ENCODE measurements around the gene YARS1.
A peak's percentile ranks its signal among the peaks of the same experiment; 100 is the strongest.

The YARS1 gene

GRCh38 chr1:32757213-32757895, 59.8 kb downstream of the YARS1 start:
- Histone ChIP-seq H3K36me3 (ENCODE audit: control insufficient read depth in 2 of 2, insufficient read depth in 2 of 2, low read length in 2 of 2) (peaks cover 0 to 5% of the 10 kb centered on the region in 2 donors), H3K9me3 (ENCODE audit: control insufficient read depth in 2 of 2, low read length in 2 of 2) (no peaks in the 10 kb centered on the region), H3K27me3 (ENCODE audit: control insufficient read depth in 2 of 2, insufficient read depth in 2 of 2, low read length in 2 of 2) (no peaks in the 10 kb centered on the region), H3K4me3 (ENCODE audit: low read length in 2 of 2) (no peak overlapping the region), H3K9ac (ENCODE audit: low read depth in 1 of 2, low read length in 2 of 2) (peak overlapping the region; percentile 41 to 80), H3K27ac (ENCODE audit: low read depth in 2 of 2, low read length in 2 of 2) (peak overlapping the region; percentile 98 to 99), H3K4me1 (ENCODE audit: control insufficient read depth in 2 of 2, insufficient read depth in 2 of 2, low read length in 2 of 2) (peaks cover 68 to 80% of the 10 kb centered on the region in 2 donors)

DNA sequence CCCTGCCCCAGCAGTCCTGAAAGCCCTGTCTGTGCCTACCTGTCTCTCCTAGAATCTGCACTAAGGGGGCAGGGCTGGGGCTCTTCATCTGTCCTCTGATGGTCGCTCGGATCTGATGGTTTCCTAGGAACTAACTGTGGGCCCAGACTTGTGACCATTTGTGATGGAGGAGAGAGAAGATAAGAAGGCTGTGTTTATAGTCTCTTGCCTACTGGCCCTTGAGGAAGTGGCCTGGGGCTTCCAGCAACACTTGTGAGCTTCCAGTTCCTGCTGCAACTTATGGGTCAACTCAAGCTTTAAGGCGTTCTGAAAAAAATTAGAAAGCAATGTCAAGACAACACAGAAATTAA, 61.4 kb downstream of the YARS1 start:
- Histone ChIP-seq H3K4me1 (ENCODE audit: control insufficient read depth in 2 of 2, insufficient read depth in 2 of 2, low read length in 2 of 2) (peaks cover 56 to 65% of the 10 kb centered on the region in 2 donors), H3K9me3 (ENCODE audit: control insufficient read depth in 2 of 2, low read length in 2 of 2) (no peaks in the 10 kb centered on the region), H3K27me3 (ENCODE audit: control insufficient read depth in 2 of 2, insufficient read depth in 2 of 2, low read length in 2 of 2) (no peaks in the 10 kb centered on the region), H3K27ac (ENCODE audit: low read depth in 2 of 2, low read length in 2 of 2) (peak overlapping the region; percentile 46 to 77), H3K4me3 (ENCODE audit: low read length in 2 of 2) (peak overlapping the region in 1 of 2 donors; percentile 7), H3K9ac (ENCODE audit: low read depth in 1 of 2, low read length in 2 of 2) (peak overlapping the region; percentile 29 to 32), H3K36me3 (ENCODE audit: control insufficient read depth in 2 of 2, insufficient read depth in 2 of 2, low read length in 2 of 2) (peaks cover 2 to 5% of the 10 kb centered on the region in 2 donors)

DNA sequence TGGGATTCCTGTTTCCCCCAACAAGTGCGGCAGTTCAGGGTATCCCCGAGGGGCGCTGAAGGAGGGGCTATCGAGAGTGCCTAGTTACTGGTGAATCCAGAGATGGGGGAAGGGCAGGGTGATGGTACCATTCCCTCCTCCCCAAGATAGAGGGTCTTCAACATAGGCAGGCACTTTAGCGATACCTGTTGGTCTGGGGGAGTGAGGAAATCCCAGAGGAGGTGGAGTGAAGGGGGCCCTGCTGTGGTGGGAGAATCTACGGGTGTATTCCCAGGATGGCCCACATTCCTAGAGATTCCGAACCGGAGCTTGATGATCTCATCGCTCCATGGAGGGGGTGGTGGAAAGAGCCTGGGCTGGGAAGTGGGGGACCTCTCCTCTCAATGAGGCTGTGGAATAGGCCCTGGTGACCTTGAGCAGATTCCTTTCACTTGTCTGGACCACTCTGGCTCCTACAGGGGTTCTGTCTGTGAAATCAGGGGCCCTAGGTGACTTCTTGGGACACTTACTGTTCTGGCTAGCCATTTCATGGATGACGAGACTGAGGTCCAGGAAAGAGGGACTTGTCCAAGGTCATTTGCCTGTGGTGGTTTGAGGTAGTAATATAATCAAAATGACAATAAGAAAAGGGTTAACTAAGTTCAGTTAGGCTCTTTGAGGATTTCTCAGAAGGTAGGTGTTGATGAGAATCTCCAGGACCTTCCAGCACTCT, 61.9 kb downstream of the YARS1 start:
- H3K9ac ChIP-seq (ENCODE audit: low read depth in 1 of 2, low read length in 2 of 2), result peak overlapping the region; percentile 4 to 32
- H3K4me1 ChIP-seq (ENCODE audit: control insufficient read depth in 2 of 2, insufficient read depth in 2 of 2, low read length in 2 of 2), result peaks cover 54 to 60% of the 10 kb centered on the region in 2 donors
- no peaks in the 10 kb centered on the region for H3K27me3 ChIP-seq (ENCODE audit: control insufficient read depth in 2 of 2, insufficient read depth in 2 of 2, low read length in 2 of 2)
- H3K4me3 ChIP-seq (ENCODE audit: low read length in 2 of 2), result peak overlapping the region in 1 of 2 donors; percentile 20
- H3K9me3 ChIP-seq (ENCODE audit: control insufficient read depth in 2 of 2, low read length in 2 of 2), result no peaks in the 10 kb centered on the region
- peak overlapping the region; percentile 46 to 77 for H3K27ac ChIP-seq (ENCODE audit: low read depth in 2 of 2, low read length in 2 of 2)
- peaks cover 3 to 5% of the 10 kb centered on the region in 2 donors for H3K36me3 ChIP-seq (ENCODE audit: control insufficient read depth in 2 of 2, insufficient read depth in 2 of 2, low read length in 2 of 2)

DNA sequence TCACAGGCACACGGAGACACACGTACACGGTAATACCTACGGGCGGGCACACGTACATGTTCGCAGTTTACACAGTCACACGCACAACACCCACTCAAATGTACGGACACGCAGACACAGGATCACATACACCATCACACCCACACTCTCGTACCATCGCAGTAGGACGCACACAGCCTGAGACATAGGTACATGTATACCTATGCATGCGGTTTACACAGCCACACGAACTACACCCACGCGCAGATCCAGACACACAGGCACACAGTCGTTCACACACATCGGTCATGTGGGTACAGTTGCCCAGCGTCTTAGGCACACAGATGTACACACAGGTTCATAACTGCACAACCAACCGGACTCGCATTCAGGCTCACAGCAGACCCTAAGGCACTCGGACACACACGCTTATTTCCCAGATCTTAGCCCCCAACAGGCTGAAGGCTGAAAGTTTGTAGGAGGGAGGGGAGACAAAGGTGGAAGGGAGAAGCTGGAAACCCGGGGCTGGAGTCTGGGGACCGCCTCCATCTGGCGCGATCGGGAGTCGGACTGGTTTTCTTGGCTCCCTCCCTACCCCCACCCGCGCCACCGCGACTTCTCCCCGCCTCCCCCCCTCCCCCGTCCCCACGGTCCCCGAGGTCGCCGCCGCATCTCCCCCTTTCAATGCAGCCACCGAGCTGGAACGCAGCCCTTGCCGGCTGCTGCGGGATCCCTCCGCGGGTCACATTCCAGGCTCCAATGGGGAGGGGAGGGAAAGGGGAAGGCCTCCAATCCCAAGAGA, 62.7 kb downstream of the YARS1 start:
- Histone ChIP-seq H3K36me3 (ENCODE audit: control insufficient read depth in 2 of 2, insufficient read depth in 2 of 2, low read length in 2 of 2) (peaks cover 10 to 12% of the 10 kb centered on the region in 2 donors), H3K9ac (ENCODE audit: low read depth in 1 of 2, low read length in 2 of 2) (peak overlapping the region; percentile 10 to 59), H3K9me3 (ENCODE audit: control insufficient read depth in 2 of 2, low read length in 2 of 2) (no peaks in the 10 kb centered on the region), H3K27me3 (ENCODE audit: control insufficient read depth in 2 of 2, insufficient read depth in 2 of 2, low read length in 2 of 2) (no peaks in the 10 kb centered on the region), H3K27ac (ENCODE audit: low read depth in 2 of 2, low read length in 2 of 2) (peak overlapping the region; percentile 58 to 77), H3K4me1 (ENCODE audit: control insufficient read depth in 2 of 2, insufficient read depth in 2 of 2, low read length in 2 of 2) (peaks cover 49 to 53% of the 10 kb centered on the region in 2 donors), H3K4me3 (ENCODE audit: low read length in 2 of 2) (peak overlapping the region; percentile 58 to 70)

- H3K4me1 ChIP-seq (ENCODE audit: control insufficient read depth in 2 of 2, insufficient read depth in 2 of 2, low read length in 2 of 2), result peaks cover 41 to 45% of the 10 kb centered on the region in 2 donors
- no peaks in the 10 kb centered on the region for H3K27me3 ChIP-seq (ENCODE audit: control insufficient read depth in 2 of 2, insufficient read depth in 2 of 2, low read length in 2 of 2)
- H3K4me3 ChIP-seq (ENCODE audit: low read length in 2 of 2), result peak overlapping the region; percentile 58 to 70
- peak overlapping the region; percentile 27 to 59 for H3K9ac ChIP-seq (ENCODE audit: low read depth in 1 of 2, low read length in 2 of 2)
- no peaks in the 10 kb centered on the region for H3K9me3 ChIP-seq (ENCODE audit: control insufficient read depth in 2 of 2, low read length in 2 of 2)
- peak overlapping the region; percentile 58 to 77 for H3K27ac ChIP-seq (ENCODE audit: low read depth in 2 of 2, low read length in 2 of 2)
- H3K36me3 ChIP-seq (ENCODE audit: control insufficient read depth in 2 of 2, insufficient read depth in 2 of 2, low read length in 2 of 2), result peaks cover 13 to 15% of the 10 kb centered on the region in 2 donors
These were observed 63.4 kb downstream of the YARS1 start for GRCh38 chr1:32753532-32754316.

- H3K27me3 ChIP-seq (ENCODE audit: control insufficient read depth in 2 of 2, insufficient read depth in 2 of 2, low read length in 2 of 2), result no peaks in the 10 kb centered on the region
- no peaks in the 10 kb centered on the region for H3K9me3 ChIP-seq (ENCODE audit: control insufficient read depth in 2 of 2, low read length in 2 of 2)
- peaks cover 11 to 12% of the 10 kb centered on the region in 2 donors for H3K4me1 ChIP-seq (ENCODE audit: control insufficient read depth in 2 of 2, insufficient read depth in 2 of 2, low read length in 2 of 2)
- peaks cover 17 to 27% of the 10 kb centered on the region in 2 donors for H3K36me3 ChIP-seq (ENCODE audit: control insufficient read depth in 2 of 2, insufficient read depth in 2 of 2, low read length in 2 of 2)
- H3K9ac ChIP-seq (ENCODE audit: low read depth in 1 of 2, low read length in 2 of 2), result no peak overlapping the region
- H3K4me3 ChIP-seq (ENCODE audit: low read length in 2 of 2), result no peak overlapping the region
- H3K27ac ChIP-seq (ENCODE audit: low read depth in 2 of 2, low read length in 2 of 2), result no peak overlapping the region
These were observed 67.4 kb downstream of the YARS1 start for GRCh38 chr1:32749771-32750170.

DNA sequence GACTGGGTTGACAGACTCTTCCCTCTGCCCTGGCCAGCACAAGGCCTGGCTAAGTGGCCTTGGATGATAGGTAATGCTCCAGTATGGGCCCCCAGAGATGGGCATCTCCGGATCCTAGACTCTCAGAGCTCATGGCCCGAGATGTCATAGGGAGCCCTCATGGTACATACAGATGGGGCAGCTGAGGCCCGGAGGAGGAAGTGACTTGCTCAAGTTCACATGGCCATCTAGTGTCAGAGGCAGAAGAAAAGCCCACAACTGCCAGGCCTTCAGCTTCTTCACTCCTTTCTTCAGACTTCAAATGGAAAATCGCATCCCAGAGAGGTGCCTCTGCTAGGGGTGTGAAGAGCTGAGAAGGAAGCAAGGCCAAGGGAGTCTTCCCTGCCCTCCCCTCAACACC, 67.8 kb downstream of the YARS1 start:
- H3K4me1 ChIP-seq (ENCODE audit: control insufficient read depth in 2 of 2, insufficient read depth in 2 of 2, low read length in 2 of 2), result peaks cover 12% of the 10 kb centered on the region in 2 donors
- H3K4me3 ChIP-seq (ENCODE audit: low read length in 2 of 2), result no peak overlapping the region
- H3K27ac ChIP-seq (ENCODE audit: low read depth in 2 of 2, low read length in 2 of 2), result no peak overlapping the region
- H3K36me3 ChIP-seq (ENCODE audit: control insufficient read depth in 2 of 2, insufficient read depth in 2 of 2, low read length in 2 of 2), result peaks cover 17 to 31% of the 10 kb centered on the region in 2 donors
- H3K27me3 ChIP-seq (ENCODE audit: control insufficient read depth in 2 of 2, insufficient read depth in 2 of 2, low read length in 2 of 2), result no peaks in the 10 kb centered on the region
- H3K9ac ChIP-seq (ENCODE audit: low read depth in 1 of 2, low read length in 2 of 2), result no peak overlapping the region
- H3K9me3 ChIP-seq (ENCODE audit: control insufficient read depth in 2 of 2, low read length in 2 of 2), result no peaks in the 10 kb centered on the region

DNA sequence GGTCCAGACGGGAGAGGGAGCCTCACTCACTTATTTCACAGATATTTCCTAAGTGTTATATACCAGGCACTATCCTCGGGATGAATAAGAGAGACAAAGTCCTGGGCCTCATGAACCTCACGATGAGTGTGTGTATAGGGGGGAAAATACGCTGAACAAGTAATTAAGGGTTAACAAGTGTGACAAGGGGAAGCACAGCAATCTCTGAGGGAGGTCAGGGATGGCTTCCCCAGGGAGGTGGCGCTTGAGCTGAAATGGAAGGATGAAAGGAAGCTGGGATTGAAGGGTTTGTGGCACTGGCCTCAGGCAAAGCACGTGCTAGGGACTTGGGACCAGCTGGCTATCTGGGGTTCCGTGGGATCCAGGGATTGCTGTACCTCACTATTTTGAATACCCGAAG, 68.2 kb downstream of the YARS1 start:
- H3K9ac ChIP-seq (ENCODE audit: low read depth in 1 of 2, low read length in 2 of 2), result no peak overlapping the region
- peaks cover 17 to 34% of the 10 kb centered on the region in 2 donors for H3K36me3 ChIP-seq (ENCODE audit: control insufficient read depth in 2 of 2, insufficient read depth in 2 of 2, low read length in 2 of 2)
- H3K4me3 ChIP-seq (ENCODE audit: low read length in 2 of 2), result no peak overlapping the region
- H3K4me1 ChIP-seq (ENCODE audit: control insufficient read depth in 2 of 2, insufficient read depth in 2 of 2, low read length in 2 of 2), result peaks cover 12 to 13% of the 10 kb centered on the region in 2 donors
- H3K27me3 ChIP-seq (ENCODE audit: control insufficient read depth in 2 of 2, insufficient read depth in 2 of 2, low read length in 2 of 2), result no peaks in the 10 kb centered on the region
- no peak overlapping the region for H3K27ac ChIP-seq (ENCODE audit: low read depth in 2 of 2, low read length in 2 of 2)
- no peaks in the 10 kb centered on the region for H3K9me3 ChIP-seq (ENCODE audit: control insufficient read depth in 2 of 2, low read length in 2 of 2)

GRCh38 chr1:32748348-32748747, 68.8 kb downstream of the YARS1 start:
- no peak overlapping the region for H3K9ac ChIP-seq (ENCODE audit: low read depth in 1 of 2, low read length in 2 of 2)
- H3K36me3 ChIP-seq (ENCODE audit: control insufficient read depth in 2 of 2, insufficient read depth in 2 of 2, low read length in 2 of 2), result peaks cover 17 to 34% of the 10 kb centered on the region in 2 donors
- no peak overlapping the region for H3K27ac ChIP-seq (ENCODE audit: low read depth in 2 of 2, low read length in 2 of 2)
- no peak overlapping the region for H3K4me3 ChIP-seq (ENCODE audit: low read length in 2 of 2)
- H3K27me3 ChIP-seq (ENCODE audit: control insufficient read depth in 2 of 2, insufficient read depth in 2 of 2, low read length in 2 of 2), result no peaks in the 10 kb centered on the region
- H3K9me3 ChIP-seq (ENCODE audit: control insufficient read depth in 2 of 2, low read length in 2 of 2), result no peaks in the 10 kb centered on the region
- H3K4me1 ChIP-seq (ENCODE audit: control insufficient read depth in 2 of 2, insufficient read depth in 2 of 2, low read length in 2 of 2), result peaks cover 14% of the 10 kb centered on the region in 2 donors
